ENCODE data around the gene ASTN1. TPM values are rescaled to one million over a fixed set of nuclear protein-coding genes. Genes with fewer than 3 reads are reported as not detected.

ASTN1 gene
- polyA plus RNA-seq, 4 donors: 1.7 to 9.8 (median 2.1) TPM

DNA sequence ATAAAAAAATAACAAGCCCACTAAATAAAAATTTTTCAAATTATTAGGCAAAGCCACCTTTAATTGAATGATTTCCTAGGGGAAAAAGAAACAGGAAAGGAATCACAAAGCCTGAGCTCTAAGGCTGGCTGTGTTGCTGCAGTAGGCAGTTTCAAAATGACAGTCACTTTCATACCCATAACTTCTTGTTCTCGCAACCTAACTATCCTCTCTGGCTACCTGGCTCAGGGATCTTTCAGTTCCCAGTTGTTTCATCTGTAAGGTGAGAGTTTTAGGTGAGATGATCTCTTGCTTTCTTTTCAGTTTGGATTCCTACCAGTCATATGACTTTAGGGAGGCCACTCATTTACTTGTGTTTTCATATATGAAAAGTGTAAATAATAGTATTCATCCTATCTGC lies 226.1 kb downstream of the ASTN1 start:
- DNase-seq (ENCODE audit: low read depth in 4 of 4, low spot score in 3 of 4): no peak

DNA sequence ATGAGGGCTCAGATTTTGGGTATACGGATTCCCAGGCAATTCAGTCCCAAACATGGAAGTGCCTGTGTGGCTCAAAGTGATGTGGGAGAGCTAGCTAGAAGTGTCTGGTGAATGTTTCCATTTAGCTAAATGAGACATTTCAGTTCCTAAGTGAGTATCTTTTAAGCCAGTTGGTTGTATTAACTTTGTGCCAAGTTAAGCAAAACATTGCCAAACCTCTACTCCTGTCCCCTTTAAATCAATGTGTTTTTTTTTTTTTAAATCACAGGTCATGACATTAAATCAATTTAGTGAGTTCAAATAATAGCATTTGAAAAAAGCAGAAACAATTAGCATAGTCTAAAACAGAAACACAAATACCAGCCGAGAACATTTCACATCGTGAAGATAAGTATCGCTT lies 230.1 kb downstream of the ASTN1 start:
- DNase-seq (ENCODE audit: low read depth in 4 of 4, low spot score in 3 of 4): no peak

DNA sequence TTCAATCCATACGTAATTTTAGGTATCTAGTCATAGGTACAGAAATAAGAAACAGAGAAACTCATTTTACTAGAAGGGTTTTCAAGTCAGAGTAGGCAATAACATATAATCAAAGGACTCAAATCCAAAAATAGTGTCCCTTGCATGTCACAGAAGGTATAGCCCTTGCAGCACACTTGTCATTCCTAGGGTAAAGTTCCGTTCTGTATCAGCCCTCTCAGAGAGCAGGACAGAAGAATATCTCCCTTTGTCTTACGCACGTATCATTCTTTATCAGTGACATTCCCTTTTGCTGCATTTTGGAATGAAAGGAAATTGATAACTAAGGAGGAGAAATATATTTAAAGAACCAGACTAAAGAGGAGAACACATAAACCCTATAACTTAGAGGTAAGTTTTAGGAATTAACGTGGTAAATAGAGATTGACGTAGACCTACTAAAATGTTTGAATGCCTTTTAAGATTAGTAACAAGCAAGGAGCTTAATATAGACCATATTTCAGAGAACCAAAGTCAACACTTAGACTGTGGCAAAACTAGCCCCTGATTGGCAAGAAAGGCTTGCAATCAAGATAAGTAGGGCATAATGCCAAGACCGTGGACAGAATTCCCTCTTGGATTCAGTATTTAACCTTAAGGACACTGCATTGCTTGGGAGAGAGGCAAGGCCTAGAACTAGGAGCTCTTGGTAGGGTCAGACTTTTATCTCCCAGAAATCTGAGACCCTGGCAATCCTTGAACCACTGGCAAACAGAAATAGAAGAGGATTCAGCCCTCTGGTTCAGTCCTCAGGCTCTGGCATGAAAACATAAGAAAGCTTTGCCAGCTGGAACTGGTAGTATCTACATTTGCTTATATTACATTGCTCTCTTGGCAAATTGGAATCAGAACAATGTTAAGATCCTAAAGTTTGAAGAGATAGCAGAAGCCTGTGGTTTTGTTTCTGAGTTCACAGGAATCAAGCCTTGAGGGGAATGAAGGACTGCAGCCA lies 232.1 kb downstream of the ASTN1 start:
- no peak for DNase-seq (ENCODE audit: low read depth in 4 of 4, low spot score in 3 of 4)

DNA sequence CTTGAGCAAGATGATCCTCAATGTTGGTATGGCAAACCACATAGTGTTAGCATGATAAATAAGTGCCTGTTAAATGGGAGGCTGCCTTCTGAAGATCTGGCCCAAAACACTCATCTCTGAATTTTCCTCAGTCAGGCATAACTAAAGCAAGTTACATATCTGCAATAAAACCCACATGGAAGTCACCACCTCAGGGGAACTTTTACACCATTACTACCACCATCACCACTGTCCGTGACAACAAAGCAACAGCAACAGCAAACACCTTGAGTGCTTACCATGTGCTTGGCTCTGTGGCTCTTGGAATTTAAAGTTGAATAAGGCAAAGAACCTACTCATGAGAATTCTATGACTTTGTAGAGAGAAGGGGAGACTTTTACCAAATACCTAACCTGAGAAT lies 233.0 kb downstream of the ASTN1 start:
- DNase-seq (ENCODE audit: low read depth in 4 of 4, low spot score in 3 of 4): no peak

DNA sequence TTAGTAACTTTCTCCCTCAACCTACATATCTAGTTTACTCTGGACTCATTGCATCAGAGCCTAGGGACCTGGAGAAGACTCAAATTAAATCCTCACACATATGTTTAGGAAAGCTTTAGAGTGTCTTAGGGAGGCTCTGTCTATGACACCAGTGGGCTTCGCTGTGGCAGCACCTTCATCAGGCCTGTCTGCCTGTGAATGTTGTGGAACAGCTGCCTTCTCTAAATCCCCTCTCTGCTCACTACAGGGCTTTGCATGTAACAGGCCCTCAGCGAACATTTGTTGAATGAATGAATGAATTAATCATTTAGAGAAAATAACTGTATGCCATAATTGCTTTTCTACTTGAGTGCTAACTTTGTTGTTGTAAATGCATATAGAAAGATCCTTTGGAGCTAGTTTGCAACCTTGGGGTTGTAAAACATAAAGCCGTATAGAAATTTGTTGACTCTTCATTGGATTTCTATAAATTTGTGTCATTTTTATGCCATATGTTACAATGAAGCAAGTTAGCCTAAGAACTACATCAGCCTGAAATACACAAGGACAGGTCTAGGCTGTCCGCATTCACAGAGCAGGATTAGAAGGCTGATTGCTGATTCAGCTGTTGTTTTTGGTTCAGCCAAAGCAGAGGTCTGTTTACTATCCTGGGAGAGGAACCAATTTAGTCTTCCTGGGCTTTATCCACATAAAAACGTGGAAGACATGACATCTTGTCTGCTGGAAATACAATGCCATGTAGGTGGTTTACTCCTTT lies 238.0 kb downstream of the ASTN1 start:
- no peak for DNase-seq (ENCODE audit: low read depth in 4 of 4, low spot score in 3 of 4)

DNA sequence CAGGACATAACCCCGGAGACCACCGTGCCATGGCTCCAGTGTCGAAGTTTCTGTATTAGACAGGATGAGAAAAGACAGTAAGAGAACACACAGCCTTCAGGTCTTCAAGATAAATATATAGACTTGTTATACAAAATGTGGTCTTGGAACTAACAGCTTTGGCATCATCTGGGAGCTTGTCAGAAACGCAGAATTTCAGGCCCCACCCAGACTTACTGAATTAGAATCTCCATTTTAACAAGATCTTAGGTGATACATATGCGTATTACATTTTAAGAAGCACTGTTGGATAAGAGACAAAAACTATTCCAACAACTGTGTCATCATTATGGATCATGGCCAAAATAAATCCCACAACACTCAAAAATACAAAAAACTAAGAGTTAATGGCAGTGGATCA lies 239.3 kb downstream of the ASTN1 start:
- no peak for DNase-seq (ENCODE audit: low read depth in 4 of 4, low spot score in 3 of 4)

DNA sequence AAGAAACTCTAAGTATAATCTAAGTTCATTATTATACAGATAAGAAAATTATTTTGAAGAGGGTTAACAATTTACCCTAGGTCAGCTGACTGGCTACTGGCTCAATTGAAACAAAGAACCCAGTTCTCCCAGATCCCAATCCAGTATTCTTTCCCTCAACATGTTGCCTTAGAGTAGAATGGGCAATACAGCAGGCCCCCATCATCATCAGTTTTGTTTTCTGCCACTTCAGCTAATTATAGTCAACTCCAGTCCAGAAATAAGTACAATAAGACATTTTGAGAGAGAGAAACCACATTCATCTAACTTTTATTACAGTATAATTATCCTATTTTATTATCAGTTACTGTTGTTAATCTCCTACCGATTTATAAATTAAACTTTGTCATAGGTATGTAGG lies 241.2 kb downstream of the ASTN1 start:
- no peak for DNase-seq (ENCODE audit: low read depth in 4 of 4, low spot score in 3 of 4)

DNA sequence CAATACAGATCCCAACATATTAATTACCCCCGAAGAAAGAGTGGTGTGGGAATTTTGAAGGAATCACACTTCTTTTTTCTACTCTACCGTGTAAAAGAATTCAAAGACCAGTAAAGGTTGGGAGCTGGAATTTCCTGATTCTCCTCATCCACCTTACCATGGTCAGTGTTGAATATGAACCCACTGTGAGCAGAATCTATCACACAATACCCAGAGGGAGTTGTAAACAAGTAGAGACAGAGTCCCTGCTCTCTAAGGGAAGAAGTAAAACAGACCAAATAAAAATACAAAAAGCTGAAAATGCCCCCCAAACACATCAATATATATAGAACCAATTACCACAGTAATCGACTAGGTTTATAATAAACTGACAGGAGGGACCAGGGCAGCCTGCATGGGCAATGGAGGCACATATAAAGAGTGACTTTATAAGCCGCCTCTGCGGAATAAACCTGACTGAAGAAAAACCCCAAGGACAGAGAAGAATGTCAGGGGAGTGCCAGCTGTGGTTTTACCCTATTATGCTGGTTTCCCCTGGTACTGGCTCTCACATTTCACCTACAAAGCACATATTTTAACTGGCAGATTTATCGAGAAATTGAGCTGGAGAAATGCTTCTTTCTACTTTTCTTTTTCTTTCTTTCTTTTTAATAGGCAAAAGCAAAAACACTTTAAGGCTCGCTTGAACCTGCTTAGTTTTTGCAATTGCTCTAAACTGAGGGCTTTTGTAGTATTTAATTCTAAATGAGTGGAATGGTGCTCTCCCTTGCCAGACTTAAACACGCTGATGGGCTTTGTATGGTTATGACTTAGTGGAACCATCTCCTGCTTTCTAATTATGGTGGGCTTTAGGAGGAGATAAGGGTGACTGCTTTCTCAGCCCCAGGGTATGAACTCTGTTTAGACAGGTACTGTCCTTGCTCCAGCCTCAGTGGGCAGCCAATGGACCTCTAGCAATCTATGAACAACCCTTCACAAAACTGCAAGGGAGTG lies 244.8 kb downstream of the ASTN1 start:
- DNase-seq (ENCODE audit: low read depth in 4 of 4, low spot score in 3 of 4): no peak

DNA sequence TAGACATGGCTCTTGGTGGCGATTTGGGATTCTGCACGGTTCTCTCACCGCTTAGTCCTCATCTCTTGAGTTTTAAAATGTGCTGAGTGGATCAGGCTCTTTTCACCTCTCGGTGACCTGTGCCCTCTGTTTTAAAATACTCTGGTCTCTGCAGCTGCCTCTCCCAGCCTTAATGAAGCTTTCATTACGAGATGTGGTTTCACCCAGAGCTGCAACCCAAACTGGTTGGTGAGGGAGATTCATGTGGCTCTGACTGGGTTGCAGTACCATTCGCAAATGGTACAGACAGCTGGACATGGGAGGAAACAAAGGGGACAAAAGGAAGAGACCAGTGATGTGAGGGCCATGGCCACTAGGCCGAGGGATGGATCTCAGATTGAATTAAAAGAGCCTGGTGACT lies 258.9 kb downstream of the ASTN1 start:
- DNase-seq (ENCODE audit: low read depth in 4 of 4, low spot score in 3 of 4): no peak

DNA sequence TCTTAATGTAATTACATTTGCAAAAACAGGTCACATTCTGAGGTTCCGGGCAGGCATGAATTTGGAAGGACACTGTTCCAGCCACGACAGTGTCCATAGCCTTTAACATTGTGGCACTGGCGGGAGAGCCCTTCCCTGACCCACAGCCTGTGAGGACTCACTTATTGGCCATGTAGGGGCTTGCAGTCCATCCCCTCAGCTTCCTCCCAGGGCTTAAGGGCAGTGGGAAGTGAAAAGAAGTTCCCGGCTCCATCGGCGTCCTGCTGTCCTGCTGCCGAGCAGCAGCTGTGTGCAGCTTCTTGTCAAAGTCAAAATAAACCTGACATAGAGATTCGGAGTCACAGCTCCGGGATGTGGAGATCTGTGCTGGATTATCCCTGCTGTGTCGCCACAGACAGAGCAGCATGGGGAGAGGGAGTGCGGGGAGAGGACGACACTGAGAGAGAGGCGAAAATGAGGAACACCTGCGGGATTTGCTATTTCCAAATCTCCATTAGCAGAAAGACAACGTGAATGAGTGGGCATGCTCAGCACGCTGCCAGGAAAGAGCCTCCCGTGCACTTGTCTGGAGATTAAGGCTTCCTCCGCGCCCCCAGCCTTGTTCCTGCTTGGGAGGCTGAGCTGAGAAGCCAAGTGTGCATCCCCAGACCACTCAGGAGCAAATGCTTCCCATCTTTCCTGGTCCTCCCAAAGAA lies 260.3 kb downstream of the ASTN1 start:
- no peak for DNase-seq (ENCODE audit: low read depth in 4 of 4, low spot score in 3 of 4)

DNA sequence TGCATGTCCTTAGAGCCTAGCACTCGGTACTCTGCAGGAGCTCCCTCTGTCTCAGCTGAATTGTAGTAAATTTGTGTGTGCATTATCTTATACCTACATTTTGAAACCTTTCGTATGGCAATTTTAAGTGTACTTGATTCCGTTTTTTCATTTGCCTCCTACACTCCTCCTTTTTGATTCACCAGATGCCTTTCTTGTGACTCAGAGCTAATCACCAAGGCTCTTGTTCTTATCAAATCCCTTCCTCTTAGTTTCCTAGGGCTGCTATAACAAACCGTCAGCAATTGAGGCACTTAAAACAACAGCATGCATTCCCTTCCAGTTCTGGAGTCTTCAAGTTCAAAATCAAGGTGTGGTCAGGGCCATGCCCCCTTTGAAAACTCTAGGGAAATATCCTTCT lies 261.0 kb downstream of the ASTN1 start:
- DNase-seq (ENCODE audit: low read depth in 4 of 4, low spot score in 3 of 4): no peak

DNA sequence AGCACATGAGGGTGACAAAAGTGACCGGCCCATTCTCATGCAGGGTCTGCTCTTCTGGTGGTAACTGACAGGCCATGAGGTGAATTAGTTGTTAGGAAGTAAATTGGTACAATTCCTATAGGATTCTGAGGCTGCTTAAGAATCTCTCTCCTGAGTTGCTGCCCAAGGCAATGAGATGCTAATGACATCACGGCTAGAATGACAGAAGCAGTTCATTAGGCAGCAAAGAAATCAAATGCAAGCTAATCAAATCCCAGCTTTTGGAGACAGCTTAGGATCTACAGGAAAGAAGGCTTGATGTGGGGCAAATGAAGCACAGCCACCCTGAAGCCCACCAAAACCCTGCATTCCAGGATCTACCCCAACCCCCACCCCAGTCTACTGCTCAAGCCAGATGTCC lies 265.2 kb downstream of the ASTN1 start:
- no peak for DNase-seq (ENCODE audit: low read depth in 4 of 4, low spot score in 3 of 4)

DNA sequence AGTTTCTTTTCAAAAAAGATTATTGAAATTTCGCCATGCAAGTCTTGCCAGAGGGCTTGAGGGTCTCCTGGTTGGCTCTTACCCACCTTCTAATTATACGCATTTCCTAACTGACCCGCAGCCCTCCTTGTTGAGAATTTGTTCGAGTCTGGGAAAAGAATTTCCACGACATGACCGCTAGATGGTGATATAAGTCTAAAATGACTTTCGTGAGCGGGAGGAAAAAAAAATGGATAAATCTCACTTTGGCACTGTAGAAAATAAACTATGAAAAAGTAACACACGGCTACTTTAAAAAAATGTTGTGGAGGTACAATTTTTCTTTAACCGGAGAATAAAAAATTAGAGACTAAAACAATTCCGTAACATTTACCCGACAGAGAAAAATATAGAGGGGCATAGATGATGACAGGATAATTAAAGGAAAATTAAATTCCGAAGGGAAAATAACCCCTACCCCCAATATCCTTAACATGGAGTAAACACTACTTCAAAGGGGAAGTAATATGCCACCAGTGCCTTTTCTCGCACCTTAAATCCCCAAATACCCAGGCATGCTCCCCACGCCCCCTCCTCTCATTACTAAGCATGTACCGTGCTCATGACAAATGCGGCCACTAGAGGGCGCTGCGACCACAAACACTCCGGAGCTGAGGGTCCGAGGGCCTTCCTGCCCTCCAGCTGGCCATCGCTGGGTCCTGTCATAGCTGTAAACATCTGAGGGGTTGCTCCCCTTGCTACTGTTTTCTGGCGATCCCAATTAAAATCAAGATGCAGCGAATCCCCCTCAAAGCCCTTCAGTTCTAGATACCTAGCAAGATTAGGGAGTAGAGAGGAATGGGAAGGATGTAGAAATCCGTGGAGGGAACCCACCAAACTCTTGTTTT lies 266.9 kb downstream of the ASTN1 start:
- peak; percentile 38 to 62 (median 51) for DNase-seq (ENCODE audit: low read depth in 4 of 4, low spot score in 3 of 4)

DNA sequence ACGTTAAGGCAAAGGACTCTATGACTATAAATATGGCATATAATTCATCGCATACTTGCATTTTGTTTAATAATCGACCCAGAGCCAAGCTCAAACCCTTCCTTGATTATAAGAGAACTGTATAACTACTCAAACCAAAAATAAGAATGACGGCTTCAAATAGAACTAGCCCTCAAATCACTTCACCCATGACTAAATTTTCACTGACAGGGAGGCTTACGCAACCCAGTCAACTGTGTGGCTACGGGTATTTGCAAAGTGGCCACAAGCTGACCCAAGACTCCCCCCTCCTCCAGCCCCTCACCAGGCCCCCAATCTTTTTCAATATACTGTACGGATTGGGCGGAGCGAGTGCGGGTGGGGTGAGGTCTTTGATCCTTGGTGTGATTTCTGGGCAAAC lies 268.3 kb downstream of the ASTN1 start:
- no peak for DNase-seq (ENCODE audit: low read depth in 4 of 4, low spot score in 3 of 4)

DNA sequence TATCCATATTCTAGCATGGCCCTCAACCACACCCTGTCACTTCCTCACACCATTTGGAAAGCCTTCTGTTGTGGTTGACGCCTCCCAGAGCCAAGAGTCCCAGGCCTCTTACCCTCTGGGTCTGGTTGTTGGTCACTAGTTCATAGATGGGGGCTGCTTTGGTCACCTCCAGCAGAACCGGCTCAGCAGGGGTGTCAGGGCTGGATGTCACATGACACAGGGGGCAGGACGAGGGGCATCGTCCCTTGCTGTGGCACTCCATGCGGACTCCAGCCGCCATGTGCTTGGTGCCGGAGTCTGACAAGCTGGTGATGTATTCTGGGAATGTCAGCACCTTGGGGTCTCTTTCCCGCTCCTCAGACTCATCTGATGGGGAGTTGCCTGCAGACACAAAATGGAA lies 270.1 kb downstream of the ASTN1 start:
- no peak for DNase-seq (ENCODE audit: low read depth in 4 of 4, low spot score in 3 of 4)

DNA sequence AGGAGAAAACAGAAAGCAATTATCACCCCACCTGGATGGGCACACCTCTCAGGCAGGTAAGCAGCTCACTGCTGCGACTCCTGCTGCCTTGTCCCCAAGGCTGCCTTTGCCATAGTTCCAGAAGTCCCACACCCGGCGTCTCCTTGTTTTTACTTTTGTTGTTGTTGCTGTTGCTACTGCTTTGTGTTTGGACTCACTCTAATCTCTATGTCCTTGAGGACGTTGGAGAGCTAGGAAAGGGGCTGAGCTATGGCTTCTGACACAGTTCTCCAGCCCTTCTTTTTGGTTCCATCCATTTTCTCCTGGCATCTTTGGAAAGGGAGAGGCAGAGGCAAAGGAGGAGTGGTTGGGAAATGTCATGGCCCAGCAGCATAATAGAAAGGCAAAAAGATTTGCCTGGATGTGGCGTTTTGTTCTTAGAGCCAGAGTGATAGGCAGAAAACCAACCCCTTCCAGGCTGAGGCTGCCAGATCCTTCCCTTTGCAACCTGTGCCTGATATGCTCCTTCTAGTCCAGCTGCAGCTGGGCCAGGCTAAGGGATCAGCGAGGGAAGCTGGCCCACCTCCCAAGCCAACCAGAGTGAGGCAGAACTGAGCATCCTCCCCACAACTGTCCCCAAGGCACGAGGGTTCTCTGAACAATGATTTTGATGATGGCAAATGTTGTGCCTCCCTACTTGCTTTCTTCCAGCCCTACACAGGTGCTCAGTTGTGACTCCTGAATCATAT lies 270.7 kb downstream of the ASTN1 start:
- DNase-seq (ENCODE audit: low read depth in 4 of 4, low spot score in 3 of 4): no peak

DNA sequence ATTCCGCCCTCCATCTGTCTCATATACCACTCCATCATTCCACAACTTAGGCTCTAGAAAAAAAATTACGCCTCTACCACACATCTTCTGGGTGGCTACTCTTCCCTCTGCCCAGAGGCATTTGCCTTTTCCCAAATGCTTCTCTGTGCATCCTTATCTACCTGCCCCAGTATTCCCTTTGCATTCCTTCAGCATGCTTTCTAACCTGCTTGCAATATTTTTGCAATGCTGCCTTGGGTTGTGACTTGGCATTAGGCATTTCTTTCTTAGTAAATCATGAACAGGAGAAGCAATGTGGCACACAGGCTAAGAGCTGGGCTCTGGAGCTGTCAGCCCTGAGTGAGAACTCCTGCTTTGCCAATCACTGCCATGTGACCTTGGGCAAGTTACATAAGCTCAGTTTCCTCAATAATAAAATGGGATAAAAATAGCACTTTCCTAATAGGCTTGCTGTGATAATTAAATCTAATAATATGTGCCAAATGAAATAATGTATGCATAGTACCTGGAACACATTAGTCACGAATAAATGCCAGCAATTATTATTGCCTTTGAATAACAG lies 276.0 kb downstream of the ASTN1 start:
- DNase-seq (ENCODE audit: low read depth in 4 of 4, low spot score in 3 of 4): no peak

DNA sequence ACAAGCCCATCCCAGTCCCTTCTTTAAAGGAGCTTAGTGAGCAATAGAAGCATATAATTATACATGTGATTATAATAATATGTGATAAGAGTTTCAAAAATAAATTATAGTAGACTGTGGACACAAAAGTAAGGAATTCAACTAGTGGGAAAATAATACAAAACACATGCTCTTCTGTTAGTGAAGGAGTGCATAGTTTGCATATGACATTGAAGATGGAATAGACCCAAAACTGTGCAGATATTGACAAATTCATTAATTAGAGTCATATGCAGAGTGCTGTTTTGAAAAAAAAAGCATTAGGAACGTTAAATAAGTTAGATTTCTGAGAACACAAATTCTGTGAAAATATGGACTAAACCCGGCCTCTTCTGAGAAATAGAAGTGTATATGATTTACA lies 278.8 kb downstream of the ASTN1 start:
- no peak for DNase-seq (ENCODE audit: low read depth in 4 of 4, low spot score in 3 of 4)
